ENCODE measurements around the gene TMEM259.

Gene TMEM259

DNA sequence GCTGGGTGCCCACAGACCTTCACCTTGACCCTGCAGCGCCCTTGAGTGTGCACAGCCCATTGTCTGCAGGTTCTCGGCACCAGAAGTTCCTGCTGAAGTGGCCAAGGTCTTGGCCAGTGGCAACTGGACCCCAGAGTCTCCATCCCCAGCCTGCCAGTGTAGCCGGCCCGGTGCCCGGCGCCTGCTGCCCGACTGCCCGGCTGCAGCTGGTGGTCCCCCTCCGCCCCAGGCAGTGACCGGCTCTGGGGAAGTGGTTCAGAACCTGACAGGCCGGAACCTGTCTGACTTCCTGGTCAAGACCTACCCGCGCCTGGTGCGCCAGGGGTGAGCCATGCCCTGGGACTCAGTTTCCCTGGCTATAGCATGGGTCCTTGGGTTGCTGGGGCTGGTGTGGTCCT is 34.1 kb upstream of the TMEM259 start:
- no peak for DNase-seq

DNA sequence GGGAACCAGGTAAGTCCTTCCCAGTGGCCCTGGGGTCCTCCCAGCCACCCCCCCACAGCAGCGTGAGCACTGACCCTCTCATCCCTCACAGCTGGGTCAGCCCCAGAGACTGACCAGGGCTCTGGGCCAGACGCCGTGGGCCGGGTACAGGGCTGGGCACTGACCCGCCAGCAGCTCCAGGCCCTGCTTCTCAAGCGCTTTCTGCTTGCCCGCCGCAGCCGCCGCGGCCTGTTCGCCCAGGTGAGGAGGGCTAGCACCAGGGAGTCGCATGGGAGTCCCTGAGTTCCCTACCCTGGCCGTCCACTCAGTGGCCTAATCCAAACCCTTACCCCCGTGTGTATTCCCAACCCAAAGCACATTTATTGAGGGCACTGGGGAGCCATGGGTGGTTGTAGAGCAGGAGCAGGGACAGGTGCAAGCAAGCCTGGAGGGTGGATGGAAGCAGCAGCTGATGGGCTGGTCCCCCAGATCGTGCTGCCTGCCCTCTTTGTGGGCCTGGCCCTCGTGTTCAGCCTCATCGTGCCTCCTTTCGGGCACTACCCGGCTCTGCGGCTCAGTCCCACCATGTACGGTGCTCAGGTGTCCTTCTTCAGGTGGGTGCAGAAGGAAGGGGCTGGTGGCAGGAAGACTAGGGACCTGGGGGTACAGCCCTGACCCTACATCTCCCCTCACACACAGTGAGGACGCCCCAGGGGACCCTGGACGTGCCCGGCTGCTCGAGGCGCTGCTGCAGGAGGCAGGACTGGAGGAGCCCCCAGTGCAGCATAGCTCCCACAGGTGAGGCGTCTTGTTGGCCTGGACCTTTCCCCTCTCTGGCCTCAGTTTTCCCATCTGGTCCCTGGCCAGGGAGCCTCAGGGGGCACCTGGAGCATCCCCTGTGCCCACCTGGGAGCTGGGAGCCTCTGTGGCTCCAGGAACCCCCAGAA is 33.4 kb upstream of the TMEM259 start:
- no peak for DNase-seq

GRCh38 chr19:1053176-1054101 is 32.5 kb upstream of the TMEM259 start:
- no peak for DNase-seq

DNA sequence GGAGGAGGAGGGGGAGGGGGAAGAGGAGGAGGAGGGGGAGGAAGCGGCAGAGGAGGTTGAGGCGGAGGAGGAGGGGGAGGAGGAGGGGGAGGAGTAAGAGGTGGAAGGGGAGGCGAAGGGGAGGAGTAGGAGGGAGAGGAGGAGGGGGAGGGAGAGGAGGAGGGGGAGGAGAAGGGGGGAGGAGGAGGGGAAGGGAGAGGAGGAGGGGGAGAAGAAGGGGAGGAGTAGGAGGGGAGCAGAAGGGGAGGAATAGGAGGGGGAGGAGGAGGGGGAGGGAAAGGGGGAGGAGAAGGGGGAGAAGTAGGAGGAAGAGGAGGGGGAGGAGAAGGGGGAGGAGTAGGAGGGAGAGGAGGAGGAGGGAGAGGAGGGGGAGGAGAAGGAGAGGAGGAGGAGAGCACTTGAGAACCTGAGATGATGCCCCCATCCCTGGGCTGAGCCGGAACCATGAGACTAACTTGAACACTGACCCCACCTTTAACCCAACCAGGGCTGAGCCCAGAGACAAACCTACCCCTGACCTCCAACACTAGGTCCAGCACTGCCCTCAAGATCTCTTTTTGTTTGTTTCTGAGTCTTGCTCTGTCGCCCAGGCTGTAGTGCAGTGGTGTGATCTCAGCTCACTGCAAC is 31.5 kb upstream of the TMEM259 start:
- no peak for DNase-seq

- no peak for DNase-seq
Measured at GRCh38 chr19:1051791-1052190, 30.9 kb upstream of the TMEM259 start.

- no peak for DNase-seq
Measured at GRCh38 chr19:1050989-1051788, 30.3 kb upstream of the TMEM259 start.

DNA sequence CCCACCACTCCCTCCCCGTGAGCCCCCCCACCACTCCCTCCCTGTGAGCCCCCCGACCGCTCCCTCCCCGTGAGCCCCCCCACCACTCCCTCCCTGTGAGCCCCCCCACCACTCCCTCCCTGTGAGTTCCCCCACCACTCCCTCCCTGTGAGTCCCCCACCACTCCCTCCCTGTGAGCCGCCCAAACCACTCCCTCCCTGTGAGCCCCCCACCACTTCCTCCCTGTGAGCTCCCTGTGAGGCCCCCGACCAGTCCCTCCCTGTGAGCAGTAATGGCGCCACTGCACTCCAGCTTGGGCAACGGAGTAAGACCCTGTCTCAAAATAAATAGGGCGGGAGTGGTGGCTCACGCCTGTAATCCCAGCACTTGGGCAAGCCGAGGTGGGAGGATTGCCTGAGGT is 28.9 kb upstream of the TMEM259 start:
- DNase-seq: no peak

GRCh38 chr19:1049106-1049505 is 28.2 kb upstream of the TMEM259 start:
- DNase-seq: no peak

GRCh38 chr19:1047696-1048147 is 26.8 kb upstream of the TMEM259 start:
- no peak for DNase-seq

GRCh38 chr19:1046836-1047695 is 26.1 kb upstream of the TMEM259 start:
- no peak for DNase-seq

- DNase-seq: no peak
Measured at GRCh38 chr19:1046117-1046626, 25.2 kb upstream of the TMEM259 start.

GRCh38 chr19:1045247-1045603 is 24.3 kb upstream of the TMEM259 start:
- no peak for DNase-seq

DNA sequence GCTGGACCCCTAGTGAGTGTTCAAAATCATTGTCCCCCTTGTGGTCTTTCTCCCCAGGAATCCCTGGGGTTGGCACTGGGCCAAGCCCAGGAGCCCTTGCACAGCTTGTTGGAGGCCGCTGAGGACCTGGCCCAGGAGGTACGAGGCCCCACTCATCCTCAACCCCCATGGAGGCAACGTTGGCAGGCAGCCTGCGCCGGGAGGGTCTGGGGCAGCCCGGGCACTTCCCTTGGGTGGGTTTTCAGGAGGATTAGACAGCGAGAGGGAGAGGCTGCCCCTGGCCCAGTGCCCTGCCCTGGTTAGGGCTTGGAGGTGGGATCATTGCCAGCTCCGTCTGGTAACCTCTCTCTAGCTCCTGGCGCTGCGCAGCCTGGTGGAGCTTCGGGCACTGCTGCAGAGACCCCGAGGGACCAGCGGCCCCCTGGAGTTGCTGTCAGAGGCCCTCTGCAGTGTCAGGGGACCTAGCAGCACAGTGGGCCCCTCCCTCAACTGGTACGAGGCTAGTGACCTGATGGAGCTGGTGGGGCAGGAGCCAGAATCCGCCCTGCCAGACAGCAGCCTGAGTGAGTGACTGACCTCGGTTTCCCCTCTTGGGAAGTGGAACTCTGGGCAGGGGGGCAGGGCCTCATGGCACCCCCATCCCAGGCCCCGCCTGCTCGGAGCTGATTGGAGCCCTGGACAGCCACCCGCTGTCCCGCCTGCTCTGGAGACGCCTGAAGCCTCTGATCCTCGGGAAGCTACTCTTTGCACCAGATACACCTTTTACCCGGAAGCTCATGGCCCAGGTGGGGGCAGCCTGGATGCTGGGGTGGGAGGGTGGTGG is 22.0 kb upstream of the TMEM259 start:
- DNase-seq: peak; percentile 66

GRCh38 chr19:1041835-1042685 is 21.1 kb upstream of the TMEM259 start:
- no peak for DNase-seq

DNA sequence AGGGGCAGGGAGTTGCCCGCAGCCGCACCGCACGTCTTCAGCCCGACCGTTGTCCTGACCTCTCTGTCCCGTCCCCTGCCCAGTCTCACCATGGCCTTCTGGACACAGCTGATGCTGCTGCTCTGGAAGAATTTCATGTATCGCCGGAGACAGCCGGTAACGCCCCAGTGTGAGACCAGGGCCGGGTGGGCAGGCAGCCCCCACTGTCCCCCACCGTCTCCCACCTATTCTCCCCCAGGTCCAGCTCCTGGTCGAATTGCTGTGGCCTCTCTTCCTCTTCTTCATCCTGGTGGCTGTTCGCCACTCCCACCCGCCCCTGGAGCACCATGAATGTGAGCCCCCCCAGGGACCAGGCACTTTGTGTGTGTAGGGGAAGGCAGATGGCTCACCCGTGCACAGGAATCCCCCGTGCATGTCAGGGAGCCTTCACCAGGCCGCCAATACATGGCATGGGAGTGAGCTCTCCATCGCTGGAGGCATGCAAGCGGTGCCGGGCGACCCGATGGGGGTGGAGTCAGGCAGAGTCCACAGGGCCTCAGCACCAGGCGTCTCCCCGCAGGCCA is 20.4 kb upstream of the TMEM259 start:
- DNase-seq: no peak

GRCh38 chr19:1040476-1041271 is 19.8 kb upstream of the TMEM259 start:
- peak; percentile 57 for DNase-seq

DNA sequence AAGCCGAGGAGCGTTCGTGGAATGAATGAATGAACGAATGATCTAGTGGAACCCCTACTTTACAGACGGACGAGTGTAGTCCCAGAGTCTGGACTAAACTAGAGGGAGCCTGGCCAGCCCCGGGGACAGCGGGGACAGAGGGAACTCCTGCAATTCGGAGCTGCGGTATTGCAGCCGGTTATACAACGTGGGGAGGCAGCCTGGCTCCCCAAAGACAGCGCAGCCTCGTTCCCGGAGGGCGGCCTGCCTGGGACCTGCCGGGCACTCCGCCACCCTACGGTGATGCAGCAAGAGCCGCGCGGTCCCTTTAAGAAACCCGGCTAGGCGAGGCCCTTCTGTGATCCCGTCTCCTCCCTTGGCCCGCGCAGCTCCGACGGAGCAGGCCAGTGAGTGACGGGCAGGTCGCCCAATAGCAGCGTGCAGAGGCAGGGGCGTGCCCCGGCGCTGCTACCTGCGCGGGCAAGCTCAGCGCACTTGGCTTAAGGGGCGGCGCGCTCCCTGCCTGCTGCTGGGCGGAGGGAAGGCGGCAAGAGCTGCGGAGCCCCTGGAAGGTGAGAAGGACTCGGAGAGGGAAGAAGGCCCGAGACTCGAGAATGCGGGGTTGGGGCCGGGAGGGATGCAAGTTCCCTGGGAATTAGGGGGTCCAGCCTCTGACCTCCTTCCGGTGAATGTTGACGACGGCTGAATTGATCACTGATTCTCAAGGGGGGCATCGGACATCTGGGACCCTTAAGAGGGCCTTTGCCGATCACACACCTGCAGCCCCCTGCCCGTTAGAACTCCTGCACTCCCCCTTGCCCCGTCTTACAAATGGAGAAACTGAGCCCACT is 18.9 kb upstream of the TMEM259 start, which contains the start of gene ABCA7:
ABCA7 (plus strand) TSS at position 462 of the 830 bp plus-strand sequence. CDS start 1,255 bp downstream, outside the sequence.
- DNase-seq: peak; percentile 95
